Measurements from ENCODE around the gene POC1A. TPM values are rescaled to one million over a fixed set of nuclear protein-coding genes. Genes with fewer than 3 reads are reported as not detected.

The POC1A gene
- total RNA-seq, 1 experiment from 2014 or later = 43.0 TPM

- POLR2A ChIA-PET (ENCODE audit: unreplicated experiment) = interaction anchor here (0.6 kb wide), 1 partner anchor 1768 kb away, joined by 8 read pairs; no protein-coding TSS in a partner anchor
- H3K36me3 ChIP-seq (ENCODE audit: low read depth, low read length) = peaks cover 32% of the 10 kb centered on the region
- no peak for ATAC-seq
- no peaks in the 10 kb centered on the region for H3K9me2 ChIP-seq (replicated peaks; ENCODE audit: low read length)
- no peak overlapping the region for H3K9ac ChIP-seq (ENCODE audit: low read length)
- H3K4me1 ChIP-seq (ENCODE audit: insufficient read depth, low read length) = no peaks in the 10 kb centered on the region
- no peak overlapping the region for H2AFZ ChIP-seq (ENCODE audit: low read length)
- H3F3A ChIP-seq (ENCODE audit: low read length, unreplicated experiment) = no peaks in the 10 kb centered on the region
- H3K4me2 ChIP-seq (ENCODE audit: low read length) = no peak overlapping the region
- no peak for DNase-seq
- H3K9me3 ChIP-seq (ENCODE audit: low read length) = 0 out of 2 replicates have a peak, but pooled peaks cover 5% of the 10 kb centered on the region
- H3K27ac ChIP-seq (ENCODE audit: low read length) = no peak overlapping the region
- TF ChIP-seq CTCF (conservative IDR thresholded peaks at IDR 0.05; ENCODE audit: low read depth, low read length) (no peak), EZH2phosphoT487 (IDR thresholded peaks at IDR 0.05; ENCODE audit: borderline replicate concordance, low read length) (no peak), EZH2 (IDR thresholded peaks at IDR 0.05; ENCODE audit: low read length, unreplicated experiment) (no peak)
- intact Hi-C loops (cut with micrococcal nuclease) = no loop called here
- BruUV-seq (replicated peaks) = no TSS peak
- no peaks in the 10 kb centered on the region for H4K20me1 ChIP-seq (ENCODE audit: low read length)
- H3K4me3 ChIP-seq (ENCODE audit: low read length) = no peak overlapping the region
- no peaks in the 10 kb centered on the region for H3K79me2 ChIP-seq (ENCODE audit: low read length)
- no peaks in the 10 kb centered on the region for H3K27me3 ChIP-seq (ENCODE audit: low read length)
- CTCF ChIA-PET = no interaction called here
Measured at GRCh38 chr3:52104684-52105640, 49.3 kb downstream of the POC1A start.

- Histone ChIP-seq H2AFZ (ENCODE audit: low read length) (no peak overlapping the region), H3K9me2 (replicated peaks; ENCODE audit: low read length) (no peaks in the 10 kb centered on the region), H3K27me3 (ENCODE audit: low read length) (no peaks in the 10 kb centered on the region), H3K4me3 (ENCODE audit: low read length) (no peak overlapping the region), H4K20me1 (ENCODE audit: low read length) (no peaks in the 10 kb centered on the region), H3F3A (ENCODE audit: low read length, unreplicated experiment) (no peaks in the 10 kb centered on the region), H3K9me3 (ENCODE audit: low read length) (0 out of 2 replicates have a peak, but pooled peaks cover 5% of the 10 kb centered on the region), H3K27ac (ENCODE audit: low read length) (no peak overlapping the region), H3K79me2 (ENCODE audit: low read length) (no peaks in the 10 kb centered on the region), H3K36me3 (ENCODE audit: low read depth, low read length) (peaks cover 27% of the 10 kb centered on the region), H3K9ac (ENCODE audit: low read length) (no peak overlapping the region), H3K4me1 (ENCODE audit: insufficient read depth, low read length) (peaks cover 14% of the 10 kb centered on the region; the same call in 1 of the 2 replicates), H3K4me2 (ENCODE audit: low read length) (no peak overlapping the region)
- intact Hi-C loops (cut with micrococcal nuclease) = no loop called here
- ATAC-seq (no peak), DNase-seq (no peak)
- TF ChIP-seq EZH2 (IDR thresholded peaks at IDR 0.05; ENCODE audit: low read length, unreplicated experiment) = no peak
- BruUV-seq (replicated peaks) = no TSS peak
- CTCF ChIA-PET = no interaction called here
- POLR2A ChIA-PET (ENCODE audit: unreplicated experiment) = no interaction called here
Measured at GRCh38 chr3:52102934-52103333, 51.3 kb downstream of the POC1A start.

GRCh38 chr3:52099001-52099401 lies 55.2 kb downstream of the POC1A start:
- DNase-seq (peak; percentile 77), ATAC-seq (peak; percentile 80)
- intact Hi-C loops (cut with micrococcal nuclease) = no loop called here
- 0 out of 2 replicates have a peak, but pooled peaks cover 5% of the 10 kb centered on the region for H3K9me3 ChIP-seq (ENCODE audit: low read length)
- H3K27ac ChIP-seq (ENCODE audit: low read length) = no peak overlapping the region
- ChIA-PET CTCF (no interaction called here), POLR2A (ENCODE audit: unreplicated experiment) (no interaction called here)
- H3K9me2 ChIP-seq (replicated peaks; ENCODE audit: low read length) = no peaks in the 10 kb centered on the region
- H3K36me3 ChIP-seq (ENCODE audit: low read depth, low read length) = peaks cover 45% of the 10 kb centered on the region
- no TSS peak for BruUV-seq (replicated peaks)
- no peaks in the 10 kb centered on the region for H3K27me3 ChIP-seq (ENCODE audit: low read length)
- no peak overlapping the region for H3K4me2 ChIP-seq (ENCODE audit: low read length)
- H3K4me3 ChIP-seq (ENCODE audit: low read length) = no peak overlapping the region
- no peak overlapping the region for H3K9ac ChIP-seq (ENCODE audit: low read length)
- H4K20me1 ChIP-seq (ENCODE audit: low read length) = no peaks in the 10 kb centered on the region
- peaks cover 14% of the 10 kb centered on the region; the same call in 1 of the 2 replicates for H3K4me1 ChIP-seq (ENCODE audit: insufficient read depth, low read length)
- H3F3A ChIP-seq (ENCODE audit: low read length, unreplicated experiment) = no peaks in the 10 kb centered on the region
- no peak overlapping the region for H2AFZ ChIP-seq (ENCODE audit: low read length)
- H3K79me2 ChIP-seq (ENCODE audit: low read length) = no peaks in the 10 kb centered on the region
- TF ChIP-seq CTCF (conservative IDR thresholded peaks at IDR 0.05; ENCODE audit: low read depth, low read length) (no peak), EZH2 (IDR thresholded peaks at IDR 0.05; ENCODE audit: low read length, unreplicated experiment) (no peak), EZH2phosphoT487 (IDR thresholded peaks at IDR 0.05; ENCODE audit: borderline replicate concordance, low read length) (no peak)
